Mesothelial cell of epicardium (in vitro differentiated cells): ENCODE results near the gene NAT10. TPM values are rescaled to one million over a fixed set of nuclear protein-coding genes. Genes with fewer than 3 reads are reported as not detected.

ENCODE experiments used
- DNase-seq, 2 experiments: peaks; one replicate each; pipeline ENCODE4 v3.0.0; 2021; ENCODE audit warnings: low spot score in 2 of 2; ENCODE audit not compliant: unreplicated experiment in 2 of 2
- H3K27ac Mint-ChIP-seq: 2 replicates; pipeline ENCODE4 v1.8.0; 2021; ENCODE audit warnings: mixed read lengths
- H3K27me3 Mint-ChIP-seq: 2 replicates; pipeline ENCODE4 v1.8.0; 2021; ENCODE audit warnings: low read depth, mixed read lengths
- H3K36me3 Mint-ChIP-seq: 2 replicates; pipeline ENCODE4 v1.8.0; 2021; ENCODE audit warnings: mixed read lengths
- H3K4me1 Mint-ChIP-seq: 2 replicates; pipeline ENCODE4 v1.8.0; 2021; ENCODE audit warnings: mixed read lengths
- H3K4me3 Mint-ChIP-seq: 2 replicates; pipeline ENCODE4 v1.8.0; 2021; ENCODE audit warnings: mild to moderate bottlenecking, moderate library complexity, mixed read lengths
- H3K9me3 Mint-ChIP-seq: 2 replicates; pipeline ENCODE4 v1.8.0; 2021; ENCODE audit warnings: mixed read lengths
- CTCF ChIP-seq: fragments of 200-600 bp; sonication (generic); IDR thresholded peaks from one replicate; pipeline ENCODE4 v1.5.0; 2021; ENCODE audit warnings: antibody characterized with exemption; ENCODE audit not compliant: unreplicated experiment
- total RNA-seq: library from RNA; stranded (reverse); gene quantifications from 3 replicates; pipeline ENCODE4 v1.2.1, GENCODE V29; 2021

NAT10 gene
- total RNA-seq, 1 donor from 2014 or later = 61.7 TPM

GRCh38 chr11:34114471-34114870 lies 9.0 kb downstream of the NAT10 start:
- no peaks in the 10 kb centered on the region for H3K4me1 Mint-ChIP-seq
- no peaks in the 10 kb centered on the region for H3K27me3 Mint-ChIP-seq
- no peak overlapping the region for H3K4me3 Mint-ChIP-seq
- H3K27ac Mint-ChIP-seq = no peak overlapping the region
- H3K36me3 Mint-ChIP-seq = peaks cover 48% of the 10 kb centered on the region
- no peaks in the 10 kb centered on the region for H3K9me3 Mint-ChIP-seq
- TF ChIP-seq CTCF = no peak
- DNase-seq = no peak

GRCh38 chr11:34120651-34121050 lies 15.2 kb downstream of the NAT10 start:
- no peak for DNase-seq
- Mint-ChIP-seq H3K4me1 (no peaks in the 10 kb centered on the region), H3K27ac (no peak overlapping the region), H3K36me3 (peaks cover 51% of the 10 kb centered on the region), H3K9me3 (no peaks in the 10 kb centered on the region), H3K4me3 (no peak overlapping the region), H3K27me3 (no peaks in the 10 kb centered on the region)
- TF ChIP-seq CTCF = no peak

GRCh38 chr11:34124885-34125668 lies 19.6 kb downstream of the NAT10 start:
- Mint-ChIP-seq H3K4me3 (no peak overlapping the region), H3K27me3 (no peaks in the 10 kb centered on the region), H3K27ac (no peak overlapping the region), H3K9me3 (peaks cover 8% of the 10 kb centered on the region), H3K4me1 (no peaks in the 10 kb centered on the region), H3K36me3 (peaks cover 60% of the 10 kb centered on the region)
- no peak for DNase-seq
- TF ChIP-seq CTCF = no peak

- H3K9me3 Mint-ChIP-seq = peaks cover 8% of the 10 kb centered on the region
- H3K27me3 Mint-ChIP-seq = no peaks in the 10 kb centered on the region
- peaks cover 56% of the 10 kb centered on the region for H3K36me3 Mint-ChIP-seq
- H3K4me1 Mint-ChIP-seq = no peaks in the 10 kb centered on the region
- no peak for DNase-seq
- H3K27ac Mint-ChIP-seq = no peak overlapping the region
- no peak for TF ChIP-seq CTCF
- H3K4me3 Mint-ChIP-seq = no peak overlapping the region
Observed at GRCh38 chr11:34126959-34127848, 21.8 kb downstream of the NAT10 start.

GRCh38 chr11:34128824-34129223 lies 23.4 kb downstream of the NAT10 start:
- Mint-ChIP-seq H3K36me3 (peaks cover 53% of the 10 kb centered on the region), H3K27ac (no peak overlapping the region), H3K27me3 (no peaks in the 10 kb centered on the region), H3K4me3 (no peak overlapping the region), H3K9me3 (peaks cover 8% of the 10 kb centered on the region), H3K4me1 (no peaks in the 10 kb centered on the region)
- no peak for TF ChIP-seq CTCF
- no peak for DNase-seq
